MM.1S (cell line): ENCODE data around the gene BATF3.

ENCODE experiments used
- DNase-seq: peaks from one replicate; pipeline ENCODE4 v3.0.0-alpha.2; 2015
- H2AFZ ChIP-seq: fragments of 300-600 bp; sonication (generic); 2 replicates; pipeline ENCODE4 v1.6.0; 2016; ENCODE audit warnings: antibody characterized with exemption, low read length
- H3F3A ChIP-seq: fragments of 300-600 bp; sonication (generic); 2 replicates; pipeline ENCODE4 v1.6.1; 2016; ENCODE audit warnings: mild to moderate bottlenecking, antibody characterized with exemption, low read length, moderate library complexity, mixed read lengths; ENCODE audit not compliant: insufficient read depth
- H3K27ac ChIP-seq: fragments of 300-600 bp; sonication (generic); 2 replicates; pipeline ENCODE4 v1.5.1; 2016; ENCODE audit warnings: mild to moderate bottlenecking, low read length
- H3K27me3 ChIP-seq: fragments of 300-600 bp; sonication (generic); replicated peaks from 2 replicates; pipeline ENCODE4 v1.6.0; 2016; ENCODE audit warnings: low read length; ENCODE audit not compliant: insufficient read depth
- H3K36me3 ChIP-seq: fragments of 300-600 bp; sonication (generic); replicated peaks from 2 replicates; pipeline ENCODE4 v1.6.1; 2016; ENCODE audit warnings: mild to moderate bottlenecking, low read length, mixed read lengths; ENCODE audit not compliant: insufficient read depth
- H3K4me1 ChIP-seq: fragments of 300-600 bp; sonication (generic); 2 replicates; pipeline ENCODE4 v1.6.1; 2016; ENCODE audit warnings: low read length, mixed read lengths
- H3K4me2 ChIP-seq: fragments of 300-600 bp; sonication (generic); 2 replicates; pipeline ENCODE4 v1.6.0; 2016; ENCODE audit warnings: low read depth, low read length
- H3K4me3 ChIP-seq: fragments of 300-600 bp; sonication (generic); 2 replicates; pipeline ENCODE4 v1.5.1; 2016; ENCODE audit warnings: low read length, mixed read lengths
- H3K79me2 ChIP-seq: fragments of 300-600 bp; sonication (generic); 2 replicates; pipeline ENCODE4 v1.6.1; 2016; ENCODE audit warnings: mixed run types, low read length, mixed read lengths
- H3K9ac ChIP-seq: fragments of 300-600 bp; sonication (generic); 2 replicates; pipeline ENCODE4 v1.6.1; 2016; ENCODE audit warnings: low read length, mixed read lengths
- H3K9me2 ChIP-seq: fragments of 300-600 bp; sonication (generic); replicated peaks from 2 replicates; pipeline ENCODE4 v1.6.1; 2016; ENCODE audit warnings: mild to moderate bottlenecking, low read length, mixed read lengths; ENCODE audit not compliant: insufficient read depth
- H3K9me3 ChIP-seq: fragments of 300-600 bp; sonication (generic); replicated peaks from 2 replicates; pipeline ENCODE4 v1.6.1; 2016; ENCODE audit warnings: mild to moderate bottlenecking, low read length, mixed read lengths; ENCODE audit not compliant: insufficient read depth
- H4K20me1 ChIP-seq: fragments of 300-600 bp; sonication (generic); 2 replicates; pipeline ENCODE4 v1.6.1; 2016; ENCODE audit warnings: mild to moderate bottlenecking, low read length, moderate library complexity, mixed read lengths; ENCODE audit not compliant: insufficient read depth
- EZH2 ChIP-seq: fragments of 300-600 bp; sonication (generic); optimal IDR thresholded peaks from 2 replicates; pipeline ENCODE3; 2017; ENCODE audit warnings: low read depth, mild to moderate bottlenecking, antibody characterized with exemption, low read length, mixed read lengths
- EZH2phosphoT487 ChIP-seq: fragments of 300-600 bp; sonication (generic); IDR thresholded peaks from 2 replicates; pipeline ENCODE4 v1.6.1; 2018; ENCODE audit warnings: antibody characterized with exemption, low read length
- TF ChIP-seq, protein P1 (sequence below): fragments of 300-600 bp; sonication (generic); IDR thresholded peaks from 2 replicates; pipeline ENCODE4 v1.5.1; 2016; ENCODE audit warnings: antibody characterized with exemption, low read length, mixed read lengths

BATF3 gene

DNA sequence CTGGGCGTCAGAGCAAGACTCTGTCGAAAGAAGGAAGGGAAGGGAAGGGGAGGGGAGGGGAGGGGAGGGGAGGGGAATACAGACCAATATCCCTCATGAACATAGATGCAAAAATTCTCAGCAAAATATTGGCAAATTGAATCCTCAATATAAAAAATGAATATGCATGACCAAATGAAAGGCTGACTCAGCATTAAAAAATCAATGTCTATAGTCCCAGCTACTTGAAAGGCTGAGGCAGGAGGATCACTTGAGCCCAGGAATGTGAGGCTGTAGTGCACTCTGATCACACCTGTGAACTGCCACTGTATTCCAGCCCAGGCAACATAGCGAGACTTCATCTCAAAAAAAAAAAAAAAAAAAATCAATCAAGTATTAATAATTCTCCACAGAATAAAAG, 24.0 kb downstream of the BATF3 start:
- H3K9ac ChIP-seq: no peak overlapping the region
- no peak for DNase-seq
- TF ChIP-seq EZH2 (no peak), EZH2phosphoT487 (no peak)
- TF ChIP-seq, protein P1, sequence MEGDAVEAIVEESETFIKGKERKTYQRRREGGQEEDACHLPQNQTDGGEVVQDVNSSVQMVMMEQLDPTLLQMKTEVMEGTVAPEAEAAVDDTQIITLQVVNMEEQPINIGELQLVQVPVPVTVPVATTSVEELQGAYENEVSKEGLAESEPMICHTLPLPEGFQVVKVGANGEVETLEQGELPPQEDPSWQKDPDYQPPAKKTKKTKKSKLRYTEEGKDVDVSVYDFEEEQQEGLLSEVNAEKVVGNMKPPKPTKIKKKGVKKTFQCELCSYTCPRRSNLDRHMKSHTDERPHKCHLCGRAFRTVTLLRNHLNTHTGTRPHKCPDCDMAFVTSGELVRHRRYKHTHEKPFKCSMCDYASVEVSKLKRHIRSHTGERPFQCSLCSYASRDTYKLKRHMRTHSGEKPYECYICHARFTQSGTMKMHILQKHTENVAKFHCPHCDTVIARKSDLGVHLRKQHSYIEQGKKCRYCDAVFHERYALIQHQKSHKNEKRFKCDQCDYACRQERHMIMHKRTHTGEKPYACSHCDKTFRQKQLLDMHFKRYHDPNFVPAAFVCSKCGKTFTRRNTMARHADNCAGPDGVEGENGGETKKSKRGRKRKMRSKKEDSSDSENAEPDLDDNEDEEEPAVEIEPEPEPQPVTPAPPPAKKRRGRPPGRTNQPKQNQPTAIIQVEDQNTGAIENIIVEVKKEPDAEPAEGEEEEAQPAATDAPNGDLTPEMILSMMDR: no peak
- H3F3A ChIP-seq: no peaks in the 10 kb centered on the region
- H3K79me2 ChIP-seq: no peaks in the 10 kb centered on the region
- H3K27ac ChIP-seq: no peak overlapping the region
- no peak overlapping the region for H3K4me2 ChIP-seq
- H2AFZ ChIP-seq: no peak overlapping the region
- H3K4me3 ChIP-seq: no peak overlapping the region
- no peaks in the 10 kb centered on the region for H3K27me3 ChIP-seq
- no peaks in the 10 kb centered on the region for H3K9me3 ChIP-seq
- H3K9me2 ChIP-seq: no peaks in the 10 kb centered on the region
- H4K20me1 ChIP-seq: no peaks in the 10 kb centered on the region
- no peaks in the 10 kb centered on the region for H3K36me3 ChIP-seq
- H3K4me1 ChIP-seq: peaks cover 9% of the 10 kb centered on the region

- Histone ChIP-seq H3K4me3 (no peak overlapping the region), H3K4me2 (no peak overlapping the region), H2AFZ (no peak overlapping the region), H3K27ac (no peak overlapping the region), H3K79me2 (no peaks in the 10 kb centered on the region), H3K27me3 (no peaks in the 10 kb centered on the region), H3K9ac (no peak overlapping the region), H3K4me1 (peaks cover 9% of the 10 kb centered on the region), H3K9me3 (no peaks in the 10 kb centered on the region), H4K20me1 (no peaks in the 10 kb centered on the region), H3K9me2 (no peaks in the 10 kb centered on the region), H3F3A (no peaks in the 10 kb centered on the region), H3K36me3 (no peaks in the 10 kb centered on the region)
- DNase-seq: no peak
- TF ChIP-seq, protein P1: no peak
- TF ChIP-seq EZH2phosphoT487 (no peak), EZH2 (no peak)
Measured at GRCh38 chr1:212674872-212675271, 24.8 kb downstream of the BATF3 start.

DNA sequence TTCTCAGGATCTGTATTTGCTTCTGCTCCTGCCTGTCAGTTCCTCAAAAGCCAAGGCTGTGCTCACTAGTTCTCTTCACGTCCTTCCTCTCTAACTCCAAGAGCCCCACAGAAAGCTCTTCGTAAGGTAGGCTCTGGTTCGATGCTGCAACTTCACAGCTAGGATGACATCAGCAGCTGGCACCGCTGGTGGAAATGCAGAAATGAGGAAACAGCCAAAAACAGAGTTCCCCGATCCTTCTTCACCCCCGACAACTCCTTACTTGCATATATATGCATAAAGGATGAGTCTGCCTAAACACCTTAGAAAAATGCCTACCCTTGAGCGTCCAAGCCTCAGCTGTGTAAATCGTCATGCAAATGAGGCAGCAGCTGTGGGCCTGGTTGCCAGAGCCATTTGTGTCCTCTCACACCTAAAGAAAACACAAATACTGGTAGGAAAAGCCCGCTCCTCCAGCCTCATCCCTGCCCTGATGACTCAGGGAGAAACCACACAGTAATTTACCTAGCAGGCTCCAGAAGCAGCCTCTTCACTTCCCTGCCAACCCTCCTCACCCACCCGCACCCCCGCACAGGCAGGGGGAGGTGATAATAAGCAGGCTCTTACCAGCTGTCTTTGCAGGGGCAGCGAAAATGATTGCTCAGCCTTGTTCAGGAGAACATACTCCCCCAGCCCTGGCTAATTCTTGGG, 28.2 kb downstream of the BATF3 start:
- Histone ChIP-seq H3K27me3 (no peaks in the 10 kb centered on the region), H2AFZ (no peak overlapping the region), H3K36me3 (no peaks in the 10 kb centered on the region), H3K4me2 (no peak overlapping the region), H3F3A (no peaks in the 10 kb centered on the region), H3K9me2 (no peaks in the 10 kb centered on the region), H3K9ac (no peak overlapping the region), H3K4me1 (peaks cover 7% of the 10 kb centered on the region; the same call in 1 of the 2 replicates), H3K27ac (no peak overlapping the region), H3K9me3 (no peaks in the 10 kb centered on the region), H3K4me3 (no peak overlapping the region), H4K20me1 (no peaks in the 10 kb centered on the region), H3K79me2 (no peaks in the 10 kb centered on the region)
- TF ChIP-seq, protein P1: no peak
- TF ChIP-seq EZH2 (no peak), EZH2phosphoT487 (no peak)
- no peak for DNase-seq
